A375 (cell line): ENCODE data around the gene SPNS1. TPM values are rescaled to one million over a fixed set of nuclear protein-coding genes. Genes with fewer than 3 reads are reported as not detected.

Experiments
- total RNA-seq: library from RNA; depleted of rRNA; stranded (reverse); fragments of >200 nt; shearing (Covaris generic); gene quantifications from 2 replicates; pipeline ENCODE4 v1.2.3, GENCODE V29; 2014; rRNA removed

Gene SPNS1
- 54.7 and 59.7 TPM in 2 replicates for total RNA-seq

GRCh38 chr16:28974437-28975157, at the start of gene SPNS1:
TSS of gene SPNS1 (plus strand) at chr16:28974778. CDS start at chr16:28975152, 374 bp downstream.

GRCh38 chr16:28931801-28932225, 42.8 kb upstream of the SPNS1 start, which contains the start of gene CD19:
TSS of gene CD19 (plus strand) at chr16:28931971. CDS start at chr16:28932001, 30 bp downstream.

GRCh38 chr16:28950648-28951409, 23.7 kb upstream of the SPNS1 start, which contains the start of gene NFATC2IP:
TSS of gene NFATC2IP (plus strand) at chr16:28950937. CDS start at chr16:28951012, 75 bp downstream.

GRCh38 chr16:28984619-28985135, 10.1 kb downstream of the SPNS1 start, which contains the start of gene LAT:
TSS of gene LAT (plus strand) at chr16:28985052. CDS start at chr16:28985418, 366 bp downstream.

Other genes starting within 250 kb of the SPNS1 start
- gene NPIPB9, start 223.0 kb upstream of the SPNS1 start, total RNA-seq = 0.72 and 2.2 TPM in 2 replicates
- 118 and 158 TPM in 2 replicates for gene ATXN2L, start 151.8 kb upstream of the SPNS1 start, total RNA-seq
- 341 and 356 TPM in 2 replicates for gene TUFM, start 128.4 kb upstream of the SPNS1 start, total RNA-seq
- gene SH2B1, start 110.9 kb upstream of the SPNS1 start, total RNA-seq = 28.8 and 37.8 TPM in 2 replicates
- 0.53 and 1.2 TPM in 2 replicates for gene ATP2A1, start 96.3 kb upstream of the SPNS1 start, total RNA-seq
- 43.0 and 51.4 TPM in 2 replicates for gene RABEP2, start 49.5 kb upstream of the SPNS1 start, total RNA-seq
- gene CD19, start 42.8 kb upstream of the SPNS1 start, total RNA-seq = not detected in 2 replicates
- gene NFATC2IP, start 23.8 kb upstream of the SPNS1 start, total RNA-seq = 55.7 and 66.1 TPM in 2 replicates
- 0.83 and 1.2 TPM in 2 replicates for gene LAT, start 10.3 kb downstream of the SPNS1 start, total RNA-seq